Muscle of leg (tissue), 16 donors: ENCODE measurements around the gene LRRC47. TPM values are rescaled to one million over a fixed set of nuclear protein-coding genes. Genes with fewer than 3 reads are reported as not detected.

Experiments
- DNase-seq: peaks from one replicate; pipeline ENCODE4 v3.0.0; 2013
- H3K27ac ChIP-seq: one replicate; pipeline ENCODE4 v1.5.1; 2013; ENCODE audit warnings: mild to moderate bottlenecking, low read length, control low read depth
- H3K27me3 ChIP-seq: one replicate; pipeline ENCODE4 v1.6.1; 2013; ENCODE audit warnings: low read length; ENCODE audit not compliant: control insufficient read depth, insufficient read depth
- H3K36me3 ChIP-seq: one replicate; pipeline ENCODE4 v1.6.1; 2013; ENCODE audit warnings: low read length; ENCODE audit not compliant: control insufficient read depth, insufficient read depth
- H3K4me1 ChIP-seq: one replicate; pipeline ENCODE4 v1.6.1; 2013; ENCODE audit warnings: low read length; ENCODE audit not compliant: control insufficient read depth, insufficient read depth
- H3K4me3 ChIP-seq: one replicate; pipeline ENCODE4 v1.5.1; 2013; ENCODE audit warnings: low read length, control low read depth
- H3K9me3 ChIP-seq: replicated peaks from 2 replicates; pipeline ENCODE4 v1.6.1; 2013; ENCODE audit warnings: low read depth, low read length; ENCODE audit not compliant: control insufficient read depth
- WGBS: methylation state at CpG from one replicate; pipeline ENCODE4 v1.1.5; 2013; ENCODE audit warnings: missing lambda C conversion rate; ENCODE audit not compliant: insufficient coverage; 5-methylcytosine and 5-hydroxymethylcytosine counted together
- long read RNA-seq, 11 donors: transcript quantifications; one replicate each; lab custom pipeline, GENCODE V29; 2026
- polyA plus RNA-seq, 8 donors: library from polyadenylated mRNA; unstranded; fragments of 120-200 nt; gene quantifications; one replicate each; pipeline versions ENCODE4 v1.2.1 to v1.2.3, GENCODE V29; 2013; ENCODE audit warnings: inconsistent platforms in 1 of 8, low replicate concordance in 1 of 8; ENCODE audit not compliant: insufficient read length in 8 of 8, insufficient read depth in 1 of 8
- total RNA-seq: library from RNA; stranded (reverse); fragments of 120-200 nt; gene quantifications from one replicate; pipeline ENCODE4 v1.2.4, GENCODE V29; 2013

Gene LRRC47
- 34.4 TPM for total RNA-seq
- 10 to 100 TPM; 45.7 to 56.1 (median 51.2) TPM for polyA plus RNA-seq
- long read RNA-seq, donor 1, full-length matches to known transcripts: 13 of 13 reads
- long read RNA-seq, donor 1, partial matches to known transcripts: 0 of 13 reads
- long read RNA-seq, donor 1, other reads (novel, unspliced or antisense): 0 of 13 reads
- long read RNA-seq, donor 2: 0 reads
- long read RNA-seq, donor 3, full-length matches to known transcripts: 27 of 27 reads
- long read RNA-seq, donor 3, partial matches to known transcripts: 0 of 27 reads
- long read RNA-seq, donor 3, other reads (novel, unspliced or antisense): 0 of 27 reads
- long read RNA-seq, donor 4, full-length matches to known transcripts: 15 of 15 reads
- long read RNA-seq, donor 4, partial matches to known transcripts: 0 of 15 reads
- long read RNA-seq, donor 4, other reads (novel, unspliced or antisense): 0 of 15 reads
- long read RNA-seq, donor 5, full-length matches to known transcripts: 16 of 22 reads
- long read RNA-seq, donor 5, partial matches to known transcripts: 6 of 22 reads
- long read RNA-seq, donor 5, other reads (novel, unspliced or antisense): 0 of 22 reads
- long read RNA-seq, donor 6, full-length matches to known transcripts: 26 of 26 reads
- long read RNA-seq, donor 6, partial matches to known transcripts: 0 of 26 reads
- long read RNA-seq, donor 6, other reads (novel, unspliced or antisense): 0 of 26 reads
- long read RNA-seq, donor 7, full-length matches to known transcripts: 16 of 16 reads
- long read RNA-seq, donor 7, partial matches to known transcripts: 0 of 16 reads
- long read RNA-seq, donor 7, other reads (novel, unspliced or antisense): 0 of 16 reads
- long read RNA-seq, donor 8, full-length matches to known transcripts: 4 of 4 reads
- long read RNA-seq, donor 8, partial matches to known transcripts: 0 of 4 reads
- long read RNA-seq, donor 8, other reads (novel, unspliced or antisense): 0 of 4 reads
- long read RNA-seq, donor 9, full-length matches to known transcripts: 10 of 70 reads
- long read RNA-seq, donor 9, partial matches to known transcripts: 60 of 70 reads
- long read RNA-seq, donor 9, other reads (novel, unspliced or antisense): 0 of 70 reads
- long read RNA-seq, donor 10, full-length matches to known transcripts: 12 of 12 reads
- long read RNA-seq, donor 10, partial matches to known transcripts: 0 of 12 reads
- long read RNA-seq, donor 10, other reads (novel, unspliced or antisense): 0 of 12 reads
- long read RNA-seq, donor 11, full-length matches to known transcripts: 11 of 11 reads
- long read RNA-seq, donor 11, partial matches to known transcripts: 0 of 11 reads
- long read RNA-seq, donor 11, other reads (novel, unspliced or antisense): 0 of 11 reads

- Histone ChIP-seq H3K27me3 (no peaks in the 10 kb centered on the region), H3K36me3 (peaks cover 15% of the 10 kb centered on the region), H3K4me3 (peak within 1 kb of the TSS; percentile 73), H3K27ac (no peak within 1 kb of the TSS), H3K9me3 (no peaks in the 10 kb centered on the region), H3K4me1 (peaks cover 26% of the 10 kb centered on the region)
- 1% methylated on average over 54 of the region's 60 CpGs for WGBS
- DNase-seq: peak; percentile 97
These were observed at the start of gene LRRC47 for GRCh38 chr1:3796215-3797061. LRRC47 (minus strand) TSS chr1:3796498; CDS start chr1:3796476, 22 bp downstream.

DNA sequence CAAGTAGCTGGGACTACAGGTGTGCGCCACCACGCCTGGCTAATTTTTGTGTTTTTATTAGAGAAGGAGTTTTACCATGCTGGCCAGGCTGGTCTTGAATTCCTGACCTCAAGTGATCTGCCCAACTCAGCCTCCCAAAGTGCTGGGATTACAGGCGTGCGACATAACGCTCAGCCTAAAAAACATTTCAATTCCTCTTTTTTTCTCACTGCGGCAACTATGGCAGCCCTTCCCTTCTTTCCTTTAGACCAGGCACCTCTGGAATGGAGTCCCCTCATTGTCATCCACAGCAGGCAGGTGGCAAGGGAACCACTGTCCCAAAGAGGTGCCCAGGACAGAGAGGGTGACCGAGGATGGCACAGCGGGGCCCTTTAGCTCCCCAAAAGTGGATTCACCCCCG lies 46.6 kb upstream of the LRRC47 start:
- peaks cover 54% of the 10 kb centered on the region for H3K36me3 ChIP-seq
- peaks cover 2% of the 10 kb centered on the region for H3K9me3 ChIP-seq
- WGBS: 100% methylated on average over 3 of the region's 9 CpGs
- no peaks in the 10 kb centered on the region for H3K27me3 ChIP-seq
- no peak for DNase-seq
- no peak overlapping the region for H3K27ac ChIP-seq
- no peak overlapping the region for H3K4me3 ChIP-seq
- H3K4me1 ChIP-seq: no peaks in the 10 kb centered on the region

- Histone ChIP-seq H3K27me3 (no peaks in the 10 kb centered on the region), H3K9me3 (peaks cover 10% of the 10 kb centered on the region), H3K4me3 (no peak overlapping the region), H3K27ac (no peak overlapping the region), H3K4me1 (no peaks in the 10 kb centered on the region), H3K36me3 (peaks cover 57% of the 10 kb centered on the region)
- 96% methylated on average over 2 of the region's 7 CpGs for WGBS
- no peak for DNase-seq
These were observed 45.2 kb upstream of the LRRC47 start for GRCh38 chr1:3841491-3841890.

DNA sequence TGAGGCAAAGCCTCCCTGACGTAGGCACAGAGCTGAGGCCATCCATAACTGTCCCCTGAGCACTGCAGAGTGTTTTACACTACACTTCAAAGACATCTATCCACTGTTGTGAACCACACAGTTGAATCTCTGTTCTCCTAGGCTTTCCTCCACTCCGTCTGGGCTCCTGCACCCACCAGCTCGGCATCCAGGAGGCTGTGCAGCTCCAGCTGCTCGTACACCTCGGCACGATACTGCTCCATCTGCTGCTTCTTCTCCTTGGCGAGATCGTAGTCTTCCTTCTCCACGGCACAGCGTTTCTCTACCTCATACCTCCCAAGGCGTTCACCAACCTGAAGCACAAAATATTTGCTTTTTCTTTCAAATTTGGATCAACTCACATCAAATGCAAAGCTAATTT lies 42.5 kb upstream of the LRRC47 start:
- Histone ChIP-seq H3K4me3 (no peak overlapping the region), H3K9me3 (peaks cover 10% of the 10 kb centered on the region), H3K27ac (no peak overlapping the region), H3K4me1 (no peaks in the 10 kb centered on the region), H3K27me3 (no peaks in the 10 kb centered on the region), H3K36me3 (peaks cover 66% of the 10 kb centered on the region)
- DNase-seq: no peak
- 97% methylated on average over 9 of the region's 11 CpGs for WGBS

GRCh38 chr1:3837685-3838084 lies 41.4 kb upstream of the LRRC47 start:
- H3K36me3 ChIP-seq: peaks cover 66% of the 10 kb centered on the region
- H3K9me3 ChIP-seq: peaks cover 10% of the 10 kb centered on the region
- H3K4me3 ChIP-seq: no peak overlapping the region
- no peak for DNase-seq
- 100% methylated on average over 1 of the region's 1 CpG for WGBS
- H3K4me1 ChIP-seq: no peaks in the 10 kb centered on the region
- no peak overlapping the region for H3K27ac ChIP-seq
- no peaks in the 10 kb centered on the region for H3K27me3 ChIP-seq

DNA sequence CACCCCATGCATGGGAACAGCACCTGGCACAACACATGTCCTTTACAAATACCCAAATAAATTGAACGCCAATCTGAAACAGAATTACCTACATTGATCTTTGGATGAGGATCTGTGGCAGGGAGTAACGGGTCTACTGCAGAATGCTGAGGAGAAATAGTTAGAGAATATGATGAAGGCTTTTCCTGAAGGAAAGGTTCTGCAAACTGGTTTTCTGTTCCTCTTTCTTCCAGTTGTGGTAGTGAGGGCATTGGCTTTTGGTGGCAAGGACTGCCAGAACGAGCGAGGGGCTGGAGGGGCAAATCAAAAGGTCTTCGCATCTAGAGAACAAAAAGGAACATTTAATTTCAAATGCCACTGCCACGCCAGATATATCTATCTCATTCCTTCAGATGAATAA lies 40.9 kb upstream of the LRRC47 start:
- Histone ChIP-seq H3K4me1 (no peaks in the 10 kb centered on the region), H3K27me3 (no peaks in the 10 kb centered on the region), H3K4me3 (no peak overlapping the region), H3K27ac (no peak overlapping the region), H3K9me3 (peaks cover 10% of the 10 kb centered on the region), H3K36me3 (peaks cover 68% of the 10 kb centered on the region)
- no peak for DNase-seq
- 71% methylated on average over 1 of the region's 6 CpGs for WGBS

DNA sequence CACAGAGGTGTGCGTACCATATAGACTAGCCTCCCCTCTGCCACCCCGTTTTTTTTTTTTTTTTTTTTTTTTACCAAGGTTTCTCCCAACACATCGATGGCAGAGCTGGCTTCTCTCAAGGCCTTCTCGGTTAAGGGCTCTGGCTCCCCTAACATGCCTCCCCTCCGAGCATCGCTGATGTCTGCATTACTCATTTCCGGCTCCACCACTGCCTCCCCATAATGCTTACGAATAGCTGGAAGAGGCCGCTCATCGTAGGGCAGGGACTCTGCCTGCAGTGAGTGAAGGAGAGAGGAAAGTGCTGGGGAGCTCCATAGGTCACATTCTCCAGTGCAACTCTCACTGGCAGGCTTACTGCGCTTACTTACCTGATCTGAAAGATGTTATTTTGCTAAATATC lies 40.1 kb upstream of the LRRC47 start:
- WGBS: 90% methylated on average over 2 of the region's 11 CpGs
- no peaks in the 10 kb centered on the region for H3K27me3 ChIP-seq
- H3K36me3 ChIP-seq: peaks cover 68% of the 10 kb centered on the region
- no peak overlapping the region for H3K27ac ChIP-seq
- H3K4me1 ChIP-seq: no peaks in the 10 kb centered on the region
- peaks cover 10% of the 10 kb centered on the region for H3K9me3 ChIP-seq
- DNase-seq: no peak
- no peak overlapping the region for H3K4me3 ChIP-seq

GRCh38 chr1:3834701-3835100 lies 38.4 kb upstream of the LRRC47 start:
- Histone ChIP-seq H3K4me1 (no peaks in the 10 kb centered on the region), H3K27me3 (no peaks in the 10 kb centered on the region), H3K36me3 (peaks cover 73% of the 10 kb centered on the region), H3K9me3 (peaks cover 10% of the 10 kb centered on the region), H3K4me3 (no peak overlapping the region), H3K27ac (no peak overlapping the region)
- no peak for DNase-seq
- WGBS: 96% methylated on average over 8 of the region's 10 CpGs

DNA sequence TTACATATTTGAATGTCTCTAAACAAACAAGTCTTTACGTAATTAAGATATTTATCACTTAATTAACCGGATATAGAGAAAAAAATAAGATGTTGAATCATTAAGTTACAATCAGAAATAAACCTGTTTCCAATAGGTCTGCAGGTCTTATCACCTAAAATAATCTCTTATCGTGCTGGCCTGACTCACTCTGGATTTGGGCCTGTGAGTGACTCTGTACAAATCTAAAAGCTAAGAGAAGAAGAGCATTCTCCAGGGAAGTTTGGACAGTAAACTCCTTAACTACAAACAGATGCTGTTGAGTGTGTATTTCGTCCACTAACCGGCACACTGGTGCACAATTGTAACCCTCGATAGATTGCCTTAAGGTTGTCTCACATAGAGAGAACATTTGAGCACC lies 35.4 kb upstream of the LRRC47 start:
- H3K27ac ChIP-seq: no peak overlapping the region
- peak; percentile 18 for DNase-seq
- no peaks in the 10 kb centered on the region for H3K27me3 ChIP-seq
- H3K36me3 ChIP-seq: peaks cover 75% of the 10 kb centered on the region
- no peaks in the 10 kb centered on the region for H3K9me3 ChIP-seq
- H3K4me1 ChIP-seq: no peaks in the 10 kb centered on the region
- WGBS: no CpG with 5 or more reads among the region's 6 CpGs
- no peak overlapping the region for H3K4me3 ChIP-seq
